B cell (primary cell): ENCODE data around the gene CACNA1D. TPM values are rescaled to one million over a fixed set of nuclear protein-coding genes. Genes with fewer than 3 reads are reported as not detected.

Experiments
- ATAC-seq: fragments of 200-7000 bp; cut with Tn5 transposase; one replicate; pipeline ENCODE4 v1.10.0; 2021; ENCODE audit warnings: low read depth, mild to moderate bottlenecking, moderate number of reproducible peaks, moderate library complexity
- CTCF ChIA-PET: fragments of 350-600 bp; sonication (Branson Sonifier 250); formaldehyde crosslinking; loops from one replicate; lab custom pipeline; 2021; ENCODE audit warnings: antibody characterized with exemption, inconsistent platforms; lab: Charles Lee
- POLR2A ChIA-PET: fragments of 350-600 bp; sonication (Branson Sonifier 250); formaldehyde crosslinking; loops from one replicate; lab custom pipeline; 2021; ENCODE audit warnings: antibody characterized with exemption; lab: Charles Lee
- DNase-seq: peaks from one replicate; pipeline ENCODE4 v3.0.0; 2013
- H2AFZ ChIP-seq: 2 replicates; pipeline ENCODE4 v1.6.1; 2012; ENCODE audit warnings: mild to moderate bottlenecking, low read depth, low read length; ENCODE audit not compliant: insufficient read depth, poor library complexity, severe bottlenecking
- H3K27ac ChIP-seq, 2 donors: 1 replicate in 1 of 2; 2 replicates in 1 of 2; pipeline ENCODE4 v1.5.1; 2012 to 2013; ENCODE audit warnings: low read length in 2 of 2, mild to moderate bottlenecking in 2 of 2, moderate library complexity in 1 of 2
- H3K27me3 ChIP-seq, 4 experiments: fragments of 200-600 bp in 1 of 4; sonication (generic) in 1 of 4; replicated peaks in 1 of 4; 1 replicate in 2 of 4; 2 replicates in 2 of 4; pipeline versions ENCODE4 v1.6.1 to v1.7.0; 2013 to 2016; ENCODE audit warnings: low read length in 3 of 4, mild to moderate bottlenecking in 2 of 4, mixed read lengths in 1 of 4, moderate library complexity in 1 of 4; ENCODE audit not compliant: insufficient read depth in 4 of 4, control insufficient read depth in 3 of 4; ENCODE audit errors: control extremely low read depth in 1 of 4
- H3K36me3 ChIP-seq, 2 experiments: replicated peaks in 1 of 2; 1 replicate in 1 of 2; 2 replicates in 1 of 2; pipeline versions ENCODE4 v1.6.1 to v1.7.1; 2013; ENCODE audit warnings: low read length in 1 of 2; ENCODE audit not compliant: insufficient read depth in 2 of 2, control insufficient read depth in 1 of 2; ENCODE audit errors: control extremely low read depth in 1 of 2, extremely low read depth in 1 of 2
- H3K4me1 ChIP-seq, 2 donors: fragments of 200-600 bp in 1 of 2; sonication (generic) in 1 of 2; 1 replicate in 1 of 2; 2 replicates in 1 of 2; pipeline versions ENCODE4 v1.5.1 to v1.6.1; 2013 to 2017; ENCODE audit warnings: low read length in 2 of 2; ENCODE audit not compliant: control insufficient read depth in 2 of 2, insufficient read depth in 2 of 2
- H3K4me2 ChIP-seq: replicated peaks from 2 replicates; pipeline ENCODE3; 2012; ENCODE audit warnings: mild to moderate bottlenecking, low read depth, low read length; ENCODE audit not compliant: poor library complexity, severe bottlenecking
- H3K4me3 ChIP-seq, 5 experiments: fragments of 200-600 bp in 1 of 5; sonication (generic) in 1 of 5; 1 replicate in 3 of 5; 2 replicates in 2 of 5; pipeline versions ENCODE4 v1.5.1 to v1.7.0; 2011 to 2016; ENCODE audit warnings: low read length in 4 of 5, mild to moderate bottlenecking in 4 of 5, low read depth in 2 of 5, control low read depth in 1 of 5, moderate library complexity in 1 of 5; ENCODE audit not compliant: insufficient read depth in 1 of 5; ENCODE audit errors: control extremely low read depth in 1 of 5, extremely low read depth in 1 of 5
- H3K79me2 ChIP-seq: fragments of 200-600 bp; sonication (generic); one replicate; pipeline ENCODE4 v1.6.0; 2016; ENCODE audit warnings: low read length; ENCODE audit not compliant: control insufficient read depth, insufficient read depth
- H3K9ac ChIP-seq: fragments of 200-600 bp; sonication (generic); 2 replicates; pipeline ENCODE4 v1.6.1; 2017; ENCODE audit warnings: mild to moderate bottlenecking, low read length, moderate library complexity
- H3K9me3 ChIP-seq, 3 donors: one replicate each; pipeline versions ENCODE4 v1.6.1 to v1.7.1; 2013; ENCODE audit warnings: low read length in 2 of 3; ENCODE audit not compliant: control insufficient read depth in 2 of 3, insufficient read depth in 1 of 3; ENCODE audit errors: control extremely low read depth in 1 of 3
- H4K20me1 ChIP-seq: 2 replicates; pipeline ENCODE4 v1.6.0; 2012; ENCODE audit warnings: mild to moderate bottlenecking, low read length; ENCODE audit not compliant: insufficient read depth, control insufficient read depth, poor library complexity, severe bottlenecking
- H3K27ac Mint-ChIP-seq: one replicate; pipeline ENCODE4 v1.8.0; 2021; ENCODE audit warnings: mixed read lengths
- H3K27me3 Mint-ChIP-seq: one replicate; pipeline ENCODE4 v1.8.0; 2021; ENCODE audit warnings: mixed read lengths
- H3K4me1 Mint-ChIP-seq: one replicate; pipeline ENCODE4 v1.8.0; 2021; ENCODE audit warnings: mixed read lengths
- H3K4me3 Mint-ChIP-seq: one replicate; pipeline ENCODE4 v1.8.0; 2021; ENCODE audit warnings: mixed read lengths
- H3K9me3 Mint-ChIP-seq: one replicate; pipeline ENCODE4 v1.8.0; 2022; ENCODE audit warnings: mixed read lengths; ENCODE audit not compliant: insufficient read depth
- CTCF ChIP-seq: fragments of 200-600 bp; IDR thresholded peaks from one replicate; pipeline ENCODE4 v1.8.0; 2022; ENCODE audit warnings: antibody characterized with exemption, mild to moderate bottlenecking
- EZH2 ChIP-seq: IDR thresholded peaks from 2 replicates; pipeline ENCODE4 v1.6.1; 2012; ENCODE audit warnings: borderline replicate concordance, low read depth, mild to moderate bottlenecking, moderate library complexity, low read length; ENCODE audit not compliant: insufficient read depth, poor library complexity, severe bottlenecking
- WGBS: methylation state at CpG from one replicate; pipeline ENCODE4 v1.1.5; 2013; ENCODE audit warnings: missing lambda C conversion rate; ENCODE audit not compliant: insufficient coverage; 5-methylcytosine and 5-hydroxymethylcytosine counted together
- intact Hi-C: fragments of 100-400 bp; cut with micrococcal nuclease; formaldehyde crosslinking; loops from one replicate; pipeline ENCODE4 v1.10.0; 2022
- polyA plus RNA-seq: library from polyadenylated mRNA; depleted of rRNA; stranded (reverse); fragments of >200 nt; gene quantifications from 2 replicates; pipeline ENCODE4 v1.2.3, GENCODE V29; 2012
- total RNA-seq, 2 donors: library from RNA; stranded (reverse); fragments of 120-200 nt in 1 of 2; gene quantifications; 1 replicate in 1 of 2; 2 replicates in 1 of 2; pipeline versions ENCODE4 v1.2.3 to v1.2.4, GENCODE V29; 2013 to 2022

CACNA1D gene
- total and polyA plus RNA-seq, 2 donors (not counting 1 experiment from before 2014, with no cell fraction given) = 0.06 to 0.07 TPM

GRCh38 chr3:53747559-53747958, 253.1 kb downstream of the CACNA1D start:
- Histone ChIP-seq H3K4me2 (peak overlapping the region; percentile 63), H2AFZ (peak overlapping the region; percentile 49), H3K79me2 (no peaks in the 10 kb centered on the region), H4K20me1 (no peaks in the 10 kb centered on the region), H3K4me3 (no peak overlapping the region), H3K27me3 (no peaks in the 10 kb centered on the region), H3K9me3 (no peaks in the 10 kb centered on the region), H3K9ac (no peak overlapping the region), H3K27ac (no peak overlapping the region), H3K4me1 (peaks cover 36 to 43% of the 10 kb centered on the region in 2 donors), H3K36me3 (no peaks in the 10 kb centered on the region)
- no peak for ATAC-seq
- WGBS = 96% methylated on average over 4 of the region's 4 CpGs
- CTCF ChIA-PET = no interaction called here
- no peaks in the 10 kb centered on the region for H3K27me3 Mint-ChIP-seq
- intact Hi-C loops = no loop called here
- peaks cover 47% of the 10 kb centered on the region for H3K4me1 Mint-ChIP-seq
- TF ChIP-seq EZH2 (no peak), CTCF (no peak)
- no peak for DNase-seq
- no peaks in the 10 kb centered on the region for H3K9me3 Mint-ChIP-seq
- peak overlapping the region; percentile 84 for H3K27ac Mint-ChIP-seq
- H3K4me3 Mint-ChIP-seq = no peak overlapping the region
- POLR2A ChIA-PET = no interaction called here

- H3K9me3 ChIP-seq = no peaks in the 10 kb centered on the region
- peak overlapping the region; percentile 4 for H3K9ac ChIP-seq
- peak overlapping the region; percentile 49 for H2AFZ ChIP-seq
- H3K4me1 Mint-ChIP-seq = peaks cover 52% of the 10 kb centered on the region
- ChIA-PET POLR2A (no interaction called here), CTCF (no interaction called here)
- peak overlapping the region; percentile 66 for H3K4me3 Mint-ChIP-seq
- H3K27ac ChIP-seq = peak overlapping the region; percentile 53 to 62
- H3K27me3 ChIP-seq = no peaks in the 10 kb centered on the region
- H4K20me1 ChIP-seq = no peaks in the 10 kb centered on the region
- TF ChIP-seq CTCF = no peak
- TF ChIP-seq EZH2 = no peak
- peak; percentile 75 for DNase-seq
- H3K36me3 ChIP-seq = no peaks in the 10 kb centered on the region
- peak overlapping the region; percentile 63 for H3K4me2 ChIP-seq
- peak overlapping the region; percentile 84 for H3K27ac Mint-ChIP-seq
- peak; percentile 79 for ATAC-seq
- H3K4me3 ChIP-seq = peak overlapping the region in 1 of 5 experiments; percentile 21
- WGBS = 54% methylated on average over 4 of the region's 8 CpGs
- H3K9me3 Mint-ChIP-seq = no peaks in the 10 kb centered on the region
- H3K27me3 Mint-ChIP-seq = no peaks in the 10 kb centered on the region
- H3K4me1 ChIP-seq = peaks cover 41 to 49% of the 10 kb centered on the region in 2 donors
- intact Hi-C loops = no loop called here
- no peaks in the 10 kb centered on the region for H3K79me2 ChIP-seq
These were observed 254.3 kb downstream of the CACNA1D start for GRCh38 chr3:53748512-53749271.
